Measurements from ENCODE around the gene GLDC. TPM values are rescaled to one million over a fixed set of nuclear protein-coding genes. Genes with fewer than 3 reads are reported as not detected.
"Not testable (repeated sequence)": the region's sequence is repeated elsewhere in the genome, so short reads cannot be mapped to it uniquely, and the experiment has no call there.

GLDC gene
- total RNA-seq, 4 donors from 2014 or later, result 1.1 to 21.6 (median 10.2) TPM

DNA sequence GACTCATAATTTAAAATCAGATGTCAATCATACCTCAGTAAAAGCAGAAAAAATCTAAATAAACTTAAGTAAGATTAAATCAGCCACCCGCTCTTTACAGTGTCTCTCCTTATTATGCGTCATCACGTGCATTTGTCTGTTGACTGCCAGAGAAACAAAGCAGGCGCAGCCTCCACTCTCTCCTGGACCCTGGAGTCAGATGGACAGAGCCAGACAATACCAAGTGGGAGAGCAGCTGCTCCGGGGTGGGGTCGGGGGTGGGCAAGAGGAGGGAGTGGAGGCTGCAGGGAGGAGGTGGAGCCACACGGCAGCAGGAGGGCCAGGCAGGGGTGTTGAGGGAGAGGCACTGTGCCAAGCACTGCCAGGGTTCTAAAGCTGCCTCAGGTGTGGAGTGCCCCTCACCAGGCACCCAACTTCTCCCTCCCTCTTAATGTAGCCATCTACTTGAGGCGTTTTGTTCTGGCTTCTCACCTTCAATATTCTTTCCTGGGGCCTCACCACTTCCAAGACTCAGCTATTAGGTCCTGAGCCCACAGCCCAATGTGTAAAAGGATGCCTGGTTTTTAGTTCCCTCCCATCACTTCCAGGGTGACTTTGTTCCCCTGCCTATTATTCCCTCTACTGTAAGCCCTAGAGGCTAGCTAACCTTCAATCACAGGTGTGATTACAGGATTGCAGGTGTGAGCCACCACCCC lies 96.3 kb downstream of the GLDC start:
- Histone ChIP-seq H3K4me3 (no peak overlapping the region), H3K9me3 (no peaks in the 10 kb centered on the region), H3K27ac (no peak overlapping the region), H3K27me3 (no peaks in the 10 kb centered on the region), H3K4me1 (peaks cover 5 to 16% (median 12%) of the 10 kb centered on the region in 3 donors), H3K36me3 (no peaks in the 10 kb centered on the region)
- intact Hi-C loops (cut with DNase I), result no loop called here
- TF ChIP-seq, protein P1, sequence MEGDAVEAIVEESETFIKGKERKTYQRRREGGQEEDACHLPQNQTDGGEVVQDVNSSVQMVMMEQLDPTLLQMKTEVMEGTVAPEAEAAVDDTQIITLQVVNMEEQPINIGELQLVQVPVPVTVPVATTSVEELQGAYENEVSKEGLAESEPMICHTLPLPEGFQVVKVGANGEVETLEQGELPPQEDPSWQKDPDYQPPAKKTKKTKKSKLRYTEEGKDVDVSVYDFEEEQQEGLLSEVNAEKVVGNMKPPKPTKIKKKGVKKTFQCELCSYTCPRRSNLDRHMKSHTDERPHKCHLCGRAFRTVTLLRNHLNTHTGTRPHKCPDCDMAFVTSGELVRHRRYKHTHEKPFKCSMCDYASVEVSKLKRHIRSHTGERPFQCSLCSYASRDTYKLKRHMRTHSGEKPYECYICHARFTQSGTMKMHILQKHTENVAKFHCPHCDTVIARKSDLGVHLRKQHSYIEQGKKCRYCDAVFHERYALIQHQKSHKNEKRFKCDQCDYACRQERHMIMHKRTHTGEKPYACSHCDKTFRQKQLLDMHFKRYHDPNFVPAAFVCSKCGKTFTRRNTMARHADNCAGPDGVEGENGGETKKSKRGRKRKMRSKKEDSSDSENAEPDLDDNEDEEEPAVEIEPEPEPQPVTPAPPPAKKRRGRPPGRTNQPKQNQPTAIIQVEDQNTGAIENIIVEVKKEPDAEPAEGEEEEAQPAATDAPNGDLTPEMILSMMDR (IDR thresholded peaks at IDR 0.05), result no peak
- no peak for TF ChIP-seq POLR2A (IDR thresholded peaks at IDR 0.05)
- WGBS, 2 donors, result 69 to 88% methylated on average over 6 to 7 of the region's 8 CpGs
- no peak for DNase-seq

DNA sequence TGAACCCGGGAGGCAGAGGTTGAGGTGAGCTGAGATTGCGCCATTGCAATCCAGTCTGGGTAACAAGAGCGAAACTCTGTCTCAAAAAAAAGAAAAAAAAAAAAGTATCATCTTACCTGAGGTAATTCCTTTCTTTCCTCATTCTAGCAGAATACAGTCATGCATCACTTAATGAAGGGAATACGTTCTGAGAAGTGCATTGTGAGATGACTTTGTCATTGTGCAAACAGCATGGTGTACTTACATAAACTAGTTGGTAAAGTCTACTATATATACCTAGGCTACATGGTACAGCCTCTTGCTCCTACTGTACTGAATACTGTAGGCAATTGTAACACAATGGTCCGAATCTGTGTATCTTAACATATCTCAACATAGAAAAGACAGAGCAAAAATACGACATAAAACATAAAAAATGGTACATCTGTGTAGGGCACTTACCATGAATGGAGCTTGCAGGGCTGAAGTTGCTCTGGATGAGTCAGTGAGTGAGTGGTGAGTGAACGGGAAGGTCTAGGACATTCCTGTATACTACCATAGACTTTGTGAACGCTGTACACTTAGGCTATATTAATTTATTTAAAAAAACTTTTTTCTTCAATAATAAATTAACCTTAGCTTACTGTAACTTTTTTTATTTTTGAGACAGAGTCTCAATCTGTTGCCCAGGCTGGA lies 100.4 kb downstream of the GLDC start:
- TF ChIP-seq POLR2A (IDR thresholded peaks at IDR 0.05), result no peak
- TF ChIP-seq, protein P1 (IDR thresholded peaks at IDR 0.05), result no peak
- no peak for DNase-seq
- no peaks in the 10 kb centered on the region for H3K9me3 ChIP-seq
- no peaks in the 10 kb centered on the region for H3K4me1 ChIP-seq
- H3K27ac ChIP-seq, result no peak overlapping the region
- no peaks in the 10 kb centered on the region for H3K27me3 ChIP-seq
- no peak overlapping the region for H3K4me3 ChIP-seq
- WGBS, 2 donors, result 84 to 87% methylated on average over 8 of the region's 8 CpGs
- intact Hi-C loops (cut with DNase I), result no loop called here
- H3K36me3 ChIP-seq, result no peaks in the 10 kb centered on the region

DNA sequence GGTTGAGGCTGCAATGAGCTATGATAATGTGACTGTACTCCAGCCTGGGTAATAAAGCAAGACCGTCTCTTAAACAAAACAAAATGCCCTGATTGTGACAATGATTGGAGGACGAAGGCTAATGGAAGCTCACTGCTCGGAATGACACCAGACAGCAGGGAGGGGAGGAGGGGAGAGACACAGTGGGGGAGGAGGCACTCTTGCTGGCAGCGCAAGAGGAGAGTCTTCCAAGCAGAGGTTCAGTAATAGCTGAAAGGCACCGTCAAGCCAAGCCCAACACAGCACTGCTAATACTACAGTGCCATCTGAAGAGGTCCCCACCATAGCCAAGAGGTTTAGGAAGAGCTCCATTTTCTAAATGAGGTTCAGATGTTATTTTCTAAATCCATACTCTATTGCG lies 102.3 kb downstream of the GLDC start:
- DNase-seq, result no peak
- TF ChIP-seq POLR2A (IDR thresholded peaks at IDR 0.05), result no peak
- TF ChIP-seq, protein P1 (IDR thresholded peaks at IDR 0.05), result no peak
- Histone ChIP-seq H3K4me3 (no peak overlapping the region), H3K9me3 (no peaks in the 10 kb centered on the region), H3K36me3 (no peaks in the 10 kb centered on the region), H3K27ac (no peak overlapping the region), H3K4me1 (no peaks in the 10 kb centered on the region), H3K27me3 (no peaks in the 10 kb centered on the region)
- WGBS, 2 donors, result 67 to 81% methylated on average over 6 of the region's 6 CpGs
- intact Hi-C loops (cut with DNase I), result no loop called here

- H3K36me3 ChIP-seq; H3K4me1 ChIP-seq; H3K4me3 ChIP-seq; H3K9me3 ChIP-seq; intact Hi-C loops (cut with DNase I); H3K27ac ChIP-seq; DNase-seq; H3K27me3 ChIP-seq: not testable (repeated sequence)
- 86 to 88% methylated on average over 5 of the region's 5 CpGs for WGBS, 2 donors
Observed at GRCh38 chr9:6542617-6543016, 102.9 kb downstream of the GLDC start.

DNA sequence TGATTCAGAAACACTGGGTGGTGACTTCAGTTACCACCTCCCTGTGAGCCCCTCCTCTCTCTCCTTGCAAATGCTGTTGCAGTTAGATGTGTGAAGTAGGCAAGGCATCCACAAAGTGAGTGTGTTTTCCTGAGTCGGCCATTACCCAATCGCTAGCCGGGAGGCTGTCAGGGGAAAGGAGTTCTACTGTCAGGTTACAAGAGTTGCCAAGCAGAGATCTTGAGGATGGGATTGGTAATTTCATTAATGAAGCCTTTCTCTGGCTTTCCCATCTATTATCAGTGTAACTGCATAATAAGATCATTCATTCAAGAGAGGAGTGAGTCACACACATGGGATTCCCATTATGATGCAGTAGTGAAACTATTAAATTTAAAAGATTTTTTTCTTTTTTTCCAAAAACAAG lies 106.9 kb downstream of the GLDC start:
- no peak overlapping the region for H3K27ac ChIP-seq
- intact Hi-C loops (cut with DNase I), result no loop called here
- H3K36me3 ChIP-seq, result no peaks in the 10 kb centered on the region
- H3K27me3 ChIP-seq, result no peaks in the 10 kb centered on the region
- H3K9me3 ChIP-seq, result no peaks in the 10 kb centered on the region
- DNase-seq, result no peak
- H3K4me1 ChIP-seq, result no peaks in the 10 kb centered on the region
- H3K4me3 ChIP-seq, result no peak overlapping the region
- WGBS, 2 donors, result 53 to 64% methylated on average over 3 of the region's 3 CpGs
- TF ChIP-seq, protein P1 (IDR thresholded peaks at IDR 0.05), result no peak
